Fibroblast of lung (primary cell): Measurements from ENCODE around the gene ALDH7A1.

ENCODE experiments used
- CTCF ChIP-seq, 2 donors: IDR thresholded peaks in 1 of 2; conservative IDR thresholded peaks in 1 of 2; 1 replicate in 1 of 2; 2 replicates in 1 of 2; pipeline ENCODE4 v1.5.1; 2011 to 2012; ENCODE audit warnings: low read length in 2 of 2, control low read depth in 1 of 2, inconsistent platforms in 1 of 2, low read depth in 1 of 2, mild to moderate bottlenecking in 1 of 2
- EZH2 ChIP-seq: IDR thresholded peaks from 2 replicates; pipeline ENCODE4 v1.5.1; 2012; ENCODE audit warnings: low read length, control low read depth, mild to moderate bottlenecking; ENCODE audit errors: missing control alignments

GRCh38 chr5:126508251-126508961 lies 86.6 kb downstream of the ALDH7A1 start:
- TF ChIP-seq CTCF (conservative IDR thresholded peaks at IDR 0.05 in 1 of 2, IDR thresholded peaks at IDR 0.05 in 1 of 2; ENCODE audit: low read depth in 1 of 2, low read length in 2 of 2), result no peak
- TF ChIP-seq EZH2, result no peak
